ENCODE data around the gene RHBDD1. TPM values are rescaled to one million over a fixed set of nuclear protein-coding genes. Genes with fewer than 3 reads are reported as not detected.

The RHBDD1 gene
- total RNA-seq, 1 donor from 2014 or later, result 29.9 TPM

DNA sequence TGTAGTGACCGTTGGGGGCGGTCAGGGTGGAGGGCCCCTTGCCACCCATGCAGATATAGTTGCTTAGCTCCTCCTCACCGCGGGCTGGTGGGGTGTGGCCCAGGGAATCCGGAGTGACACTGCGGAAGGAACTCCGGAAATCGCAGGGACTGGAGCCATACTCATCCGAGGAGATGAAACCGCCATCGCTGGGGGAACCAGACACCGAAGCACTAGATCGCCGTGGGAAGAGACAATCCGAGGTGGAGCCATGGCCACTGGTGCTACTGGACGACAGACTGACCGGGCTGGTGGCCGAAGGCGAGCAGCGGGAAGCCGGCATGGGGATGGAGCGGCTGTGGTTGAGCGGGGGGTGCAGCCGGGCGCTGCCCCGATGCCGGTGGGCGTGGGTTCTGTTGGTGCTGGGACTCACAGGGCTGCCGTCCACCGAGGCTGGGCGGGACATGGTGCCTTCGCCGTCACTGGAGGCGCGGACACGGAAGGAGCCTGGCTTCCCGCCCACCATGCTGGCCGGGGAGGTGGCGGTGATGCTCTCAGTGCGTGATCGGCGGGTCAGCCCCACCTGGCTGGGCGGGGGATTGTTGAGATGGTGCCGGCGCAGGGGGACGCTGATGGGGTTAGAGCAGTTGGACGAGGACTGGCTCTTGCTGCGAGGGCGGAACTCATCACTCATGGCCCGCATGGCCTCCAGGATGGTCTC, 38.4 kb upstream of the RHBDD1 start:
- Mint-ChIP-seq H3K4me1 (ENCODE audit: low read depth, unreplicated experiment) (peaks cover 35% of the 10 kb centered on the region), H3K27me3 (ENCODE audit: unreplicated experiment) (peaks cover 10% of the 10 kb centered on the region), H3K36me3 (ENCODE audit: unreplicated experiment) (no peaks in the 10 kb centered on the region), H3K9me3 (ENCODE audit: unreplicated experiment) (peaks cover 4% of the 10 kb centered on the region), H3K27ac (ENCODE audit: unreplicated experiment) (no peak overlapping the region), H3K4me3 (ENCODE audit: unreplicated experiment) (peak overlapping the region; percentile 86)
- TF ChIP-seq, protein P1, sequence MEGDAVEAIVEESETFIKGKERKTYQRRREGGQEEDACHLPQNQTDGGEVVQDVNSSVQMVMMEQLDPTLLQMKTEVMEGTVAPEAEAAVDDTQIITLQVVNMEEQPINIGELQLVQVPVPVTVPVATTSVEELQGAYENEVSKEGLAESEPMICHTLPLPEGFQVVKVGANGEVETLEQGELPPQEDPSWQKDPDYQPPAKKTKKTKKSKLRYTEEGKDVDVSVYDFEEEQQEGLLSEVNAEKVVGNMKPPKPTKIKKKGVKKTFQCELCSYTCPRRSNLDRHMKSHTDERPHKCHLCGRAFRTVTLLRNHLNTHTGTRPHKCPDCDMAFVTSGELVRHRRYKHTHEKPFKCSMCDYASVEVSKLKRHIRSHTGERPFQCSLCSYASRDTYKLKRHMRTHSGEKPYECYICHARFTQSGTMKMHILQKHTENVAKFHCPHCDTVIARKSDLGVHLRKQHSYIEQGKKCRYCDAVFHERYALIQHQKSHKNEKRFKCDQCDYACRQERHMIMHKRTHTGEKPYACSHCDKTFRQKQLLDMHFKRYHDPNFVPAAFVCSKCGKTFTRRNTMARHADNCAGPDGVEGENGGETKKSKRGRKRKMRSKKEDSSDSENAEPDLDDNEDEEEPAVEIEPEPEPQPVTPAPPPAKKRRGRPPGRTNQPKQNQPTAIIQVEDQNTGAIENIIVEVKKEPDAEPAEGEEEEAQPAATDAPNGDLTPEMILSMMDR (IDR thresholded peaks at IDR 0.05; ENCODE audit: partially characterized antibody, unreplicated experiment), result no peak
- DNase-seq, result no peak

GRCh38 chr2:226797989-226798421, 37.8 kb upstream of the RHBDD1 start:
- Mint-ChIP-seq H3K9me3 (ENCODE audit: unreplicated experiment) (peaks cover 4% of the 10 kb centered on the region), H3K27me3 (ENCODE audit: unreplicated experiment) (peaks cover 10% of the 10 kb centered on the region), H3K4me3 (ENCODE audit: unreplicated experiment) (peak overlapping the region; percentile 86)

GRCh38 chr2:226798422-226799210, 37.2 kb upstream of the RHBDD1 start:
- TF ChIP-seq, protein P1 (IDR thresholded peaks at IDR 0.05; ENCODE audit: partially characterized antibody, unreplicated experiment), result no peak
- peaks cover 10% of the 10 kb centered on the region for H3K27me3 Mint-ChIP-seq (ENCODE audit: unreplicated experiment)
- H3K9me3 Mint-ChIP-seq (ENCODE audit: unreplicated experiment), result peaks cover 4% of the 10 kb centered on the region
- peak overlapping the region; percentile 66 for H3K27ac Mint-ChIP-seq (ENCODE audit: unreplicated experiment)
- no peaks in the 10 kb centered on the region for H3K36me3 Mint-ChIP-seq (ENCODE audit: unreplicated experiment)
- H3K4me1 Mint-ChIP-seq (ENCODE audit: low read depth, unreplicated experiment), result peaks cover 26% of the 10 kb centered on the region
- H3K4me3 Mint-ChIP-seq (ENCODE audit: unreplicated experiment), result peak overlapping the region; percentile 86
- peak; percentile 65 for DNase-seq

More at GRCh38 chr2:226797989-226798421, 37.8 kb upstream of the RHBDD1 start:
- H3K4me1 Mint-ChIP-seq (ENCODE audit: low read depth, unreplicated experiment), result peaks cover 32% of the 10 kb centered on the region
- TF ChIP-seq, protein P1 (IDR thresholded peaks at IDR 0.05; ENCODE audit: partially characterized antibody, unreplicated experiment), result no peak
- peak overlapping the region; percentile 66 for H3K27ac Mint-ChIP-seq (ENCODE audit: unreplicated experiment)
- DNase-seq, result peak; percentile 49
- H3K36me3 Mint-ChIP-seq (ENCODE audit: unreplicated experiment), result no peaks in the 10 kb centered on the region

DNA sequence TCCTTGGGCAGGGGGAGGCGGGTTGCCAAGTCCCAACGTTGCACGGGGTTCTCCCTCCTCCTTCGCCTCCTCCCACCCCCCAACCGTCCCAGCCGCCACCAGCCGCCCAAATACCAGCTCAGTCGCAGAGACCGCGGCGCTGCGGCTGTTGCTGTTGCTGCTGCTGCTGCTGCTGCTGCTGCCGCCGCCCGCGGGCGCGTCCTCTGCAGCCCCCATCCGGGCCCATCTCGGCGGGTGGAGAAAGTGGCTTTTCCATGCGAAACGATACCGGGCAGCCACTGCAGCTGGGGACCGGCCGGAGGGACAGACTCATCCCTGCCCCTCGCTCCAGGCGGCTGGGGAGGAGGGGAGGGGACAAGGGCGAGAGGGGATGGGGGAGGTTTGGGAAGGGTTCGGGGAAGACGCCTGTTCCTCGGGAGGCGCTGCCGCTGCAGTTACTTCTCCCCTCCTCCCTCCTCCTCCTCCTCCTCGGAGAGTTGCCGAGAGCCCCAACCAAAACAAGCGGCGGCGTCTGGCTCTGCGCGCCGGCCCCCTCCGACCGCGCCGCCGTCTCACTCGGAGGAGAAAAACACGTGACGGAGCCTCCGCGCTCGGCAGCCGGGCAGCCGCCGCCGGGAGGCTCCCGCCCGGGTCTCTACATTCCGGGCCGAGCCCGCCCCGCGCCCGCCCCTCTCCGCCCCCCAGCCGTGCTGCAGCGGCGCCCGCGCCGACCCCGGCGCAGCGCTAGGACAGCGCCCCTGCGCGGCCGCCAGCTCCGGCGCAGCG, 36.5 kb upstream of the RHBDD1 start, which contains the start of gene IRS1:
IRS1 (minus strand) TSS at position 610 of the 765 bp plus-strand sequence. CDS start 1,082 bp downstream, outside the sequence.
- no peaks in the 10 kb centered on the region for H3K36me3 Mint-ChIP-seq (ENCODE audit: unreplicated experiment)
- H3K9me3 Mint-ChIP-seq (ENCODE audit: unreplicated experiment), result peaks cover 4% of the 10 kb centered on the region
- peaks cover 10% of the 10 kb centered on the region for H3K27me3 Mint-ChIP-seq (ENCODE audit: unreplicated experiment)
- H3K27ac Mint-ChIP-seq (ENCODE audit: unreplicated experiment), result no peak within 1 kb of the TSS
- peak within 1 kb of the TSS; percentile 99 for H3K4me3 Mint-ChIP-seq (ENCODE audit: unreplicated experiment)
- DNase-seq, result peak; percentile 83
- TF ChIP-seq, protein P1 (IDR thresholded peaks at IDR 0.05; ENCODE audit: partially characterized antibody, unreplicated experiment), result no peak
- H3K4me1 Mint-ChIP-seq (ENCODE audit: low read depth, unreplicated experiment), result peaks cover 19% of the 10 kb centered on the region

Measured in glutamatergic neuron (in vitro differentiated cells).